ENCODE results near the gene STKLD1.
"Not testable (repeated sequence)": the region's sequence is repeated elsewhere in the genome, so short reads cannot be mapped to it uniquely, and the experiment has no call there.

STKLD1 gene

DNA sequence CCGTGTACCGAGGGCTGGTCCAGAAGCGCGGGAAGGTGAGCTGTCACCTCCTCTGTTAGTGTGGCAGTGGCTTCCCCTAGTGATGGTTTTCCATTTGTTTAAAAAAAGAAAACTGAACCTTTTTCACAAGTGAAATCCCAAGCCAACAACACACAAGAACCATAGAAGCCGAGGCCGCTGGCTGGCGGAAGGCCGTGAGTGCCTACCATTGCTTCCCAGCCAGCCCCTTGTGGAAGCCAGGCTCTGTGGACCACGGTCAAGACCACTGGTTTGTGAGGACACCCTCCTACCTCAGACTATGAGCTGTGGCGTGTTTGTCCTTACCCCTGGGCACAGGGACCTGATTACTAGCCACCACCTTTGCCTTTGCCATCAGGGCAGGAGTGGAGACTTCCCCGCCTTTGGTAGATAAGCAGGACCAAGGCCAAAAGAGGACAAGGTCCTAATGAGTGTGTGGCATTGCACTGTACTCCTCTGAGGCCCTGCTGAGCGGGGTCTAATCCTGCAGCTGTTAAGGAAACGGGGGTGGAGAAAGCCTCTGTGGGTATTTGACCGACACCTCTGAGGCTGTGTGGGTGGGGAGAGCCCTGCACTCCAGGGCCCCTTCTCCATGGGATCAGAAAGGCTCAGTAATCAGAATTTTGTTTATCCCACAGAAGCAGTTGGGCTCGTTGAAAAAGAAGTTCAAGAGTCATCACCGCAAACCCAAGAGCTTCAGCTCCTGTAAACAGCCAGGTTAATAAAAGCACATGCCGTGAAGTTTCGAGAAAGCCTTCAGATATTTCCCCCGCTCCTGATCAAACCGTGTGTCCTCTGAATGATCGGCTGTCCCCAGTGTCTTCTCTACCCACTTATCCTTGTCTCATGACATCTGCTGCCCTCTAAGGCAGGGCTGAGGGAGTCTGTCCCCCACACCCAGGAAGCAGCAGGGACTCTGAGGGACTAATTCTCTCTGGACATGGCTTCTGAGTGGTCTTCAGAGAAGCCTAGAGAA, 15.5 kb upstream of the STKLD1 start:
- no peak for DNase-seq (ENCODE audit: low read depth in 1 of 2, low spot score in 1 of 2)

GRCh38 chr9:133361507-133362092, 14.6 kb upstream of the STKLD1 start:
- DNase-seq (ENCODE audit: low read depth in 1 of 2, low spot score in 1 of 2): no peak

GRCh38 chr9:133362359-133363044, 13.7 kb upstream of the STKLD1 start:
- no peak for DNase-seq (ENCODE audit: low read depth in 1 of 2, low spot score in 1 of 2)

GRCh38 chr9:133366435-133366834, 9.7 kb upstream of the STKLD1 start:
- DNase-seq (ENCODE audit: low read depth in 1 of 2, low spot score in 1 of 2): no peak

- no peak for DNase-seq (ENCODE audit: low read depth in 1 of 2, low spot score in 1 of 2)
These were observed 8.9 kb upstream of the STKLD1 start for GRCh38 chr9:133367221-133367620.

GRCh38 chr9:133367778-133368177, 8.4 kb upstream of the STKLD1 start:
- no peak for DNase-seq (ENCODE audit: low read depth in 1 of 2, low spot score in 1 of 2)

DNA sequence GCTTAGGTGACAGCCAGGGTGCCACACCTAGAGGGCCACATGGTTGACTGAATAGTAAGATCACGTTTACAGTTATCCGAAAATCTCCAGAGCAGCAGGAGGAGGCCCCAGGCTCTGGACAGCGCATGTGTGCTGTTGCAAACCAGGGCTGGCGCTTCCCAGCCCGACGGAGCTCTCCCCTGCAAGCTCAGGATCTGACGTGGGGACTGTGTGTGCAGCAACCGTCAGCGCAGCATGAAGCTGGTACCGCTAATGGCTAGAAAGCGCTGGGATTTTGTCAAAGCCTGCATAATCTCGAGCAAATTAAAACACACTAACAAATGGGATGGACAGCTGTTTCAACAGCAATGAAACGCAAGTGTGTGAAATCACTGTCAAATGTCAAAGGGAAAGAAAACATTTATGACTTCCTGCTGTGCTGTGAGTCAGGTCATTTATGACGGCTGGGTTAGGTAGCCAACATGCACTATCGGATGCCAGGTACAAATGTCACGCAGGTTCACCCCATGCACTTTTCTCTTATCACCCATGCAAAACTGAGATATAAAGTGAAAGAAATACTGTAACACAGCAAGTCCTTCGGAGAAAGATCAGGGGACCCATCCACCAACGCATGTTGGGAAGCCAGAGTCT, 7.8 kb upstream of the STKLD1 start:
- no peak for DNase-seq (ENCODE audit: low read depth in 1 of 2, low spot score in 1 of 2)

DNA sequence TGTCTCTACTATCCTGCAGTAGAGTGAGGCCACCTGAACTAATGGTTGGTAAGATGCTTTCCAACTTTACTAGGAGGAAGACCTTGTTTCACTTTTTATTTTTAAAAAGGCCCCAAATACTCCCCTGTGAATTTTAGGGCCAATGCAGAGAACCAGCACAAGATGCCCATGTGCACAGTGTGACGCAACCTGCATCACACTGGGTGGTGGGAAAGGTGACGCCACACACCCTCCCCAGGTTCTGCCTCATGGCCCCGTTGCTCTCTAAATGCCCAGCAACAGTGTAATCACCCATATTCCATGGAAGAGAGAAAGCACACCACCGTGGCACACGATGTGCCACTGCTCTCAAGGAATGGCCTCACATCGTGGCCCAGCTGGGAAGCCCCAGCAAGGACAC, 6.7 kb upstream of the STKLD1 start:
- DNase-seq (ENCODE audit: low read depth in 1 of 2, low spot score in 1 of 2): no peak

GRCh38 chr9:133369933-133370332, 6.2 kb upstream of the STKLD1 start:
- DNase-seq (ENCODE audit: low read depth in 1 of 2, low spot score in 1 of 2): no peak

GRCh38 chr9:133370685-133371084, 5.5 kb upstream of the STKLD1 start:
- DNase-seq (ENCODE audit: low read depth in 1 of 2, low spot score in 1 of 2): no peak

- DNase-seq (ENCODE audit: low read depth in 1 of 2, low spot score in 1 of 2): peak in 1 of 2 donors; percentile 40
These were observed 4.9 kb upstream of the STKLD1 start for GRCh38 chr9:133371261-133371711.

DNA sequence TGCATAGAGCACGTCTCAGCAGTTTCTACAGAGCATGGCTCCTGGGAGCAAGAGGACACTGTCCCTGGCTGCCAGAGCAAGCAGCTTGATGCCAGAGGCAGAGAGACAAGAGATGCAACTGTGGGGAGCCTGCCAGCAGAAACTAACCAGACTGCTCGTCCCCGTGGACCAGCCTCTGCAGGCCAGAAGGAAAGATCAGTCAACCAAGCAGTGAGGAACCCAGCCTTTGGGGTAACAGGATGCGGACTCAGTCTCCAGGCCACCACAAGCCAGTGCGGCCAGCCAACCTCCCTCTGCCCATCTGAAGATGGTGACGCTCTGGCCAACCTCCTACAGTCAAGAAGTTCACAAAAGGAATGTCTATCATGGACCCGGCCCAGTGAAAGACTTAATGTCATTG, 4.0 kb upstream of the STKLD1 start:
- no peak for DNase-seq (ENCODE audit: low read depth in 1 of 2, low spot score in 1 of 2)

DNA sequence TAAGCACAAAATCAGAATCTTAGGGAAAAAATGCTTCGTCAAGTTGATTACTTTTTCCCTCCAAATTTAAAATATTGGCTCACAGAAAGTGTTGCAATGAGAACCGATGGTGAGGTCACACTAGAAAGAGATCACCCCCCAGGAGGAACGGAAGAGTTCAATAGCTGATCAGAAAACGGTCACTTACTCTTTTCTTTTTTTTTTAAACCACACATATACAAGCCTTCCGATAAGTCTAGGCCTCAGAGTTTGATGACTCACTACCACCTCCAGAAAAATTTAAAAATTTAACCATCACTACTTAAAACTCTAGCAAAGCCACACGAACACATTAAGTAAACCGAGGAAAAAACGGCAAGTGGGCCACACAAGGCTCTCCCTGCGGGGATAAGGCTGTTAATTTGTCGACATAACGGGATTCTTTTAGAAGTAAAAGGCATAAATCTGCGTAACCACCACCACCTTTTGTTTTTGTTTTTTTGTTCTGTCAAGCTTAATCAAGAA, 1.5 kb upstream of the STKLD1 start:
- DNase-seq (ENCODE audit: low read depth in 1 of 2, low spot score in 1 of 2): no peak

DNA sequence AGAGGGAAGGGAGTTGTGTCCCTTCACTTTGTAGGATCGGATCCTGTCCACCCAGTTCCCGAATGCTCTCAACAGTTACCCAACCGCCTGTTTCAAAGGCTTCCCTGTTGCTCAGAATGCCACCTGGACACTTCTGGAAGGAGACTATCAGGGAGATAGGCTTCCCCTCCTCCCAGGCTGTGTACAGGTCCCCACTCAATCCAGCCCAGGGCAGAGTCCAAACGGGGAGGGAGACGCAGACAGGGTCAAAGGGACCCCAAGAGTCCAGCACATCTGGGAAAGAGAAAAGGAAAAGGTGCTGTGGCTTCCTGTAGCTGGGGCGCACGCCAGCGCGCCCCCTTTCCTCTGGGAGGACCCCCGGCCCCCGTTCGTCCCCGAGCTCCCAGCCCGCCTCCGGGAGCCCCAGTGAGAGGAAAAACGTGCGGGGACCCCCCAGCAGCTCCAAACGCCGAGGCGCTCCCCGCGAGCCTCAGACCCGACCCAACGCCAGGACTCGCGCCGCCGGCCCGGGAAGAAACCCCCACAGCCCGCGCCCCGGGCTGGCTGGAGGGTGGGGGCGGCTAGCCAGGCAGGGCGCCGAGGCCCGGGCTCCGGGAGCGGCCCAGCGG, 946 bp upstream of the STKLD1 start:
- DNase-seq (ENCODE audit: low read depth in 1 of 2, low spot score in 1 of 2): no peak

GRCh38 chr9:133377280-133377679, 1.1 kb downstream of the STKLD1 start:
- not testable (repeated sequence) for DNase-seq (ENCODE audit: low read depth in 1 of 2, low spot score in 1 of 2)

DNA sequence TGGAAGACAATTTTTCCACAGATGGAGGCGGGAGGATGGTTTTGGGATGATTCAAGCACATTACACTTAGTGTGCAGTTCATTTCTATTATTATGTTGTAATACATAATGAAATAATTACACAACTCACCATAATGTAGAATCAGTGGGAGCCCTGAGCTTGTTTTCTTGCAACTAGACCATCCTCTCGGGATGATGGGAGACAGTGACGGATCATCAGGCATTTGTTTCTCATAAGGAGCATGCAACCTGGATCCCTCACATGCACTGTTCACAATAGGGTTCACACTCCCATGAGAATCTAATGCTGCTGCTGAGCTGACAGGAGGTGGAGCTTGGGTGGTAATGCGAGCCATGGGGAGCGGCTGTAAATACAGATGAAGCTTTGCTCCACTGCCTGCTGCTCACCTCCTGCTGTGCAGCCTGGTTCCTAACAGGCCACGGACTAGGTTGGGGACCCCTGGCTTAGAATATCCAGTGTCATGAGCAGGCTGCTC, 1.6 kb downstream of the STKLD1 start:
- no peak for DNase-seq (ENCODE audit: low read depth in 1 of 2, low spot score in 1 of 2)

DNA sequence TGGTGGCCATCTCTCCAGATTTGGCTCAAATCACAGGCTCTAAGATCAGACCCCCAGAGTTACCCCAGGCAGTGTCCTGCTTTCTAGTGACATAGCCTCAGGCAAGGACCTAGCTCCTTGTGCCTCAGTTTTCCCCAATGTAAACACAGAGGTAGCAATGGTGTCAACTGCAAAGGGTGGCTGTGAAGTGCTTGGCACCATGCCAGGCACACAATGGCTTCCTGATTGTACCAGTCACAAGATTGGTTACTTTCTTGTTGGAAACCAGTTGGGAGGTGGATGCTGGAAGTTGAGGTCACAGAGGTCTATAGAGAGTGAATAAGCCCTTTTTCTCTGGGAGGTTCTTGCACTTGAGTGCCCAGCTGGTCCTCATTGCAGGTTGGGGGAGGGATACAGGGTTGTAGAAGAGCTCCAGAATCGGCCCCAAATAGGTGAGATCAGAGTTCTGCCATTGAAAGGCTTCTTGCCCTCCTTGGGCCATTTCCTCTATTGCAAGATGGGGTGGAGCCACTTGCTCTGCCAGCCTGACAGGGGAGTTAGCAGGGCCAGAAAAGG, 2.3 kb downstream of the STKLD1 start:
- no peak for DNase-seq (ENCODE audit: low read depth in 1 of 2, low spot score in 1 of 2)

- no peak for DNase-seq (ENCODE audit: low read depth in 1 of 2, low spot score in 1 of 2)
These were observed 3.3 kb downstream of the STKLD1 start for GRCh38 chr9:133379153-133380086.

DNA sequence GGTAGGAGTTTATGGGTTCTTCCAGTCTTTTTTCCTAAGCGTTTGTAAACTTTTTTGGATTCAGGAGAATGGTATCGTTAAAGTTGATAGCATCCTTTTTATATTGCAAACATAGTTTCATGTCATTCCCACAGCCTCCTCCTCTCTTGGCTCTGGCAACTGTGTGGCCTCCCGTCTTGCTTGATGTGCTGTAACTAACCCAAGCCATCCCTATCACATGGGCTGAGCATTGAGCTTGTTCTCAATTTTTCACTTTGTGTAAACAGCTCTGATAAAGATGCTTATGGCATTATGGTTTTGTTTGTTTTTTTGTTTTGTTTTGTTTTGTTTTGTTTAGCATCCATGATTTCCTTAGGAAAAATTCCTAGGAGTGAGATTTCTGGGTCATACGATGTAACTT, 4.6 kb downstream of the STKLD1 start:
- no peak for DNase-seq (ENCODE audit: low read depth in 1 of 2, low spot score in 1 of 2)
